Adrenal gland (tissue), 12 donors: ENCODE measurements around the gene KRT81. TPM values are rescaled to one million over a fixed set of nuclear protein-coding genes. Genes with fewer than 3 reads are reported as not detected.

Source experiments
- DNase-seq, 7 donors: peaks; one replicate each; pipeline ENCODE4 v3.0.0-alpha.2; 2019 to 2020
- H3K27ac ChIP-seq, 5 donors: fragments of 200-600 bp; sonication (generic) in 4 of 5; 1 replicate in 3 of 5; 2 replicates in 2 of 5; pipeline versions ENCODE4 v1.5.1 to v1.8.0; 2016 to 2020; ENCODE audit warnings: mild to moderate bottlenecking in 1 of 5
- H3K27me3 ChIP-seq: fragments of 200-600 bp; 2 replicates; pipeline ENCODE4 v1.8.0; 2021
- H3K36me3 ChIP-seq, 2 donors: fragments of 200-600 bp; replicated peaks in 1 of 2; 1 replicate in 1 of 2; 2 replicates in 1 of 2; pipeline versions ENCODE4 v1.5.1 to v1.8.0; 2018 to 2022
- H3K4me1 ChIP-seq, 2 donors: fragments of 200-600 bp; replicated peaks in 1 of 2; 1 replicate in 1 of 2; 2 replicates in 1 of 2; pipeline versions ENCODE4 v1.5.1 to v1.8.0; 2018 to 2021
- H3K4me3 ChIP-seq, 4 donors: fragments of 200-600 bp; sonication (generic) in 3 of 4; one replicate each; pipeline ENCODE4 v1.5.1; 2016 to 2018
- H3K9me3 ChIP-seq, 3 donors: fragments of 200-600 bp; sonication (generic) in 1 of 3; replicated peaks in 1 of 3; 1 replicate in 2 of 3; 2 replicates in 1 of 3; pipeline versions ENCODE4 v1.5.1 to v1.8.0; 2016 to 2021
- POLR2A ChIP-seq, 2 donors: fragments of 450-650 bp; IDR thresholded peaks; one replicate each; pipeline ENCODE4 v1.6.1; 2017; ENCODE audit warnings: antibody characterized with exemption in 2 of 2, mild to moderate bottlenecking in 2 of 2, moderate library complexity in 1 of 2
- WGBS, 4 donors: extraction: QIAGEN DNeasy Blood & Tissue Kit in 2 of 4; methylation state at CpG; one replicate each; pipeline versions ENCODE4 v1.1.5 to v1.1.7; 2013 to 2017; 5-methylcytosine and 5-hydroxymethylcytosine counted together
- intact Hi-C, 2 donors: fragments of 100-400 bp; cut with DNase I; formaldehyde crosslinking; loops; one replicate each; pipeline versions ENCODE4 v1.14.1 to v1.15.0; 2022 to 2023
- polyA plus RNA-seq, 3 donors: library from polyadenylated mRNA; stranded (reverse); fragments of 200-250 nt in 2 of 3; fragments of 350-450 nt in 1 of 3; fragmentation: Illumina TruSeq in 1 of 3; extraction: RNeasy Lipid Tissue Mini Kit (QIAGEN cat#74804) in 1 of 3; gene quantifications; one replicate each; pipeline ENCODE4 v1.2.3, GENCODE V29; 2013 to 2014
- total RNA-seq, 9 donors: library from RNA; depleted of rRNA in 4 of 9; stranded (reverse); fragments of >200 nt in 4 of 9; fragments of 120-200 nt in 1 of 9; fragmentation: NEBNext Ultra II Directional in 1 of 9; extraction: Animal tissue kit (Norgen Biotek cat#: 25700) in 1 of 9; gene quantifications; one replicate each; pipeline versions ENCODE4 v1.1.0 to v1.2.4, GENCODE V29; 2013 to 2023
- TF ChIP-seq, protein P1 (sequence below), 6 experiments: fragments of 450-650 bp in 4 of 6; fragments of 200-600 bp in 2 of 6; sonication (generic) in 1 of 6; IDR thresholded peaks; 1 replicate in 5 of 6; 2 replicates in 1 of 6; pipeline versions ENCODE4 v1.5.1 to v1.8.0; 2016 to 2021; ENCODE audit warnings: antibody characterized with exemption in 6 of 6, mild to moderate bottlenecking in 2 of 6, moderate library complexity in 1 of 6
- donor health status: healthy with polysubstance abuse.
- donor health status: Bipolar disorder and iron deficiency.
- donor health status: DM: yes; HTN: yes; CAD: no.
- donor health status: DM: no; HTN: no; CAD: no.
- donor health status: DM: no; HTN: no; CAD: no.
- donor health status: DM: yes; HTN: yes; CAD: no.

Gene KRT81
- total and polyA plus RNA-seq, 12 donors = 0.25 to 0.42 TPM; not detected in 10

DNA sequence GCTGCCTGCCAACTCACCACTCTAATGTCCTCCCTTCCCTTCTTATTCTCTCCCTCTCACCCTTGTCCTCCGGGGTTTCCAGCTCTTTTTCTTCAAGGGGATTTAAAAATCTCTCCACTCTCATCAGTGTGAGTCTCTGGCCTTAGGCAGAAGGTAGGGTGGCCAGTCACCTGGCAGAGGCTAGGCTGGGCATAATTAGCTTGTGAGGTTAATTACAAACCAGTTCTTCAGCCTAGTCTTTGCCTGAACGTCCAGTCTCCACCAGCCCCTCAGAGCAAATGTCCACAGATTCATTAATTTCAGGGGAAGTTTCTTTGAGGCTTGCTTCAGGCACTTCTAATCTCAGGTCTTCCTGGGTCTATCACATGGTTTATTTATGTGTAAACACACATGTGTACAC is 51.6 kb downstream of the KRT81 start:
- TF ChIP-seq, protein P1, sequence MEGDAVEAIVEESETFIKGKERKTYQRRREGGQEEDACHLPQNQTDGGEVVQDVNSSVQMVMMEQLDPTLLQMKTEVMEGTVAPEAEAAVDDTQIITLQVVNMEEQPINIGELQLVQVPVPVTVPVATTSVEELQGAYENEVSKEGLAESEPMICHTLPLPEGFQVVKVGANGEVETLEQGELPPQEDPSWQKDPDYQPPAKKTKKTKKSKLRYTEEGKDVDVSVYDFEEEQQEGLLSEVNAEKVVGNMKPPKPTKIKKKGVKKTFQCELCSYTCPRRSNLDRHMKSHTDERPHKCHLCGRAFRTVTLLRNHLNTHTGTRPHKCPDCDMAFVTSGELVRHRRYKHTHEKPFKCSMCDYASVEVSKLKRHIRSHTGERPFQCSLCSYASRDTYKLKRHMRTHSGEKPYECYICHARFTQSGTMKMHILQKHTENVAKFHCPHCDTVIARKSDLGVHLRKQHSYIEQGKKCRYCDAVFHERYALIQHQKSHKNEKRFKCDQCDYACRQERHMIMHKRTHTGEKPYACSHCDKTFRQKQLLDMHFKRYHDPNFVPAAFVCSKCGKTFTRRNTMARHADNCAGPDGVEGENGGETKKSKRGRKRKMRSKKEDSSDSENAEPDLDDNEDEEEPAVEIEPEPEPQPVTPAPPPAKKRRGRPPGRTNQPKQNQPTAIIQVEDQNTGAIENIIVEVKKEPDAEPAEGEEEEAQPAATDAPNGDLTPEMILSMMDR (IDR thresholded peaks at IDR 0.05) = no peak
- no peak for TF ChIP-seq POLR2A (IDR thresholded peaks at IDR 0.05)
- DNase-seq = no peak

DNA sequence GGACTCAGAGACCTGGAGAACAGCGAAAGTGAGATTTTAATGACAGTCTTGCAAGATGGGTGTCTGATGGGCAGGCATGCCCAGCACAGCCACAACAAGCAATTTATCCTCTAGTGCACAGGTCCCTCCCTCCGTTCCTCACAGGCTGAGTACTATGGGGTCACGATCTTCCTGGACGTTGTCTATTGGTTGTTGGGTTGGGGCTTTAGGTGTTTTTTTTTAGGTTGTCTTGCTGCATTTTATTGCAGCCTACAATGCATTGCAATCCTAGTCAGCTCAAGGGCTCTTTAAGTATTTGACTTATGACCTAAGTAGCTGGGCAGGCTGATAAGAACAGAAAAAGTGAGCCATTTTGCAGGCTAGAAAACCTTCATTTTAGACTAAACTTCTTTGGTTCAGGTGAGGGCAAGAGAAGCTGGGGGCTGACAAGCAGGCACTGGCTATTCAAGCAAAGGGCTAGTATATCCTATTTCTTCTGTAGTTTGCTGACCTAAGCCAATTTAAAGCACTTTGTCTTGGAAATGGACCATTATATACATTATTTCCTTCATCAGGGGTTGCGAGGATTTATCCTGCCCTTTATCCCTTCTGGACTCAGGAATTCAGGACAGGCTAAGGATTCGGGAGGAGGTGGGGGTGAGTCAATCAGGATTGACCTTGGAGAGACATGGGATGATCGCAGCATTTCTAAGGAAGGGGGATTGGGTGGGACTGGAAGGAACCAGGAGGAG is 52.3 kb downstream of the KRT81 start:
- H3K4me1 ChIP-seq = peaks cover 7 to 11% of the 10 kb centered on the region in 2 donors
- H3K9me3 ChIP-seq = no peaks in the 10 kb centered on the region
- no peak for DNase-seq
- WGBS, 4 donors = 70 to 82% (median 77%) methylated on average over 7 of the region's 7 CpGs
- H3K27me3 ChIP-seq = no peaks in the 10 kb centered on the region
- TF ChIP-seq, protein P1 (IDR thresholded peaks at IDR 0.05) = no peak
- TF ChIP-seq POLR2A (IDR thresholded peaks at IDR 0.05) = no peak
- intact Hi-C loops = no loop called here
- no peak overlapping the region for H3K27ac ChIP-seq
- no peak overlapping the region for H3K4me3 ChIP-seq
- H3K36me3 ChIP-seq = no peaks in the 10 kb centered on the region

More for the DNA sequence above, 51.6 kb downstream of the KRT81 start:
- WGBS, 4 donors = 58 to 74% (median 67%) methylated on average over 2 of the region's 2 CpGs
- H3K27me3 ChIP-seq = no peaks in the 10 kb centered on the region
- H3K27ac ChIP-seq = no peak overlapping the region
- no peaks in the 10 kb centered on the region for H3K9me3 ChIP-seq
- intact Hi-C loops = no loop called here
- peaks cover 14 to 17% of the 10 kb centered on the region in 2 donors for H3K4me1 ChIP-seq
- H3K36me3 ChIP-seq = no peaks in the 10 kb centered on the region
- no peak overlapping the region for H3K4me3 ChIP-seq

DNA sequence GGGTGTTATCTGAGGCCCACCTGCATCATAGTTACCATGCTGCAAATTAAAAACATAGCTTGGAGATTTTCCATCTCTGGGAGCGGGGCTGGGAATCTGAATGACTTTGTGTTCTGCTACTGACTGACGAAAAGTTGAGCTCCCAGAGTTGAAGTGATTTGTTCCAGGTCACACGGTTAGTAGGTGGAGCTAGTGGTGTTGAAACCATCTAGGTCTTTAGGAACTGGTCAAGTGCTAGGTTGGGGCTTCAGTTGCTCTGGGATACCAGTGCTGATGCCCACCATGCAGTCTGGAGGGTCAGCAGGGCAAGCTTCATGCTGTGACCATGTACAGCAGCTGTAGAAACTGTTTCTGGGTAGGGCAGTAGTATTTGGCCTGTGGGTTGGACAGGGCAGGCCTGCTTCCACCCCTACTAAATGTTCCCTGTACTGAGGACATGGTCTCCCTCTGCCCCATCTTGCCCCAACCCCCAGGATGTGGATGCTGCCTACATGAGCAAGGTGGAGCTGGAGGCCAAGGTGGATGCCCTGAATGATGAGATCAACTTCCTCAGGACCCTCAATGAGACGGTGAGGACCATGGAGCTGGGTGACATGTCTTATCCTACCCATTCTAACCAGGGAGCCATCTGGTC is 53.0 kb downstream of the KRT81 start:
- TF ChIP-seq, protein P1 (IDR thresholded peaks at IDR 0.05) = no peak
- TF ChIP-seq POLR2A (IDR thresholded peaks at IDR 0.05) = no peak
- Histone ChIP-seq H3K4me1 (peaks cover 0 to 4% of the 10 kb centered on the region in 2 donors), H3K9me3 (no peaks in the 10 kb centered on the region), H3K4me3 (no peak overlapping the region), H3K27ac (no peak overlapping the region), H3K36me3 (no peaks in the 10 kb centered on the region), H3K27me3 (peaks cover 5% of the 10 kb centered on the region)
- WGBS, 4 donors = 79 to 93% (median 92%) methylated on average over 3 to 4 of the region's 4 CpGs
- intact Hi-C loops = no loop called here
- DNase-seq = no peak

DNA sequence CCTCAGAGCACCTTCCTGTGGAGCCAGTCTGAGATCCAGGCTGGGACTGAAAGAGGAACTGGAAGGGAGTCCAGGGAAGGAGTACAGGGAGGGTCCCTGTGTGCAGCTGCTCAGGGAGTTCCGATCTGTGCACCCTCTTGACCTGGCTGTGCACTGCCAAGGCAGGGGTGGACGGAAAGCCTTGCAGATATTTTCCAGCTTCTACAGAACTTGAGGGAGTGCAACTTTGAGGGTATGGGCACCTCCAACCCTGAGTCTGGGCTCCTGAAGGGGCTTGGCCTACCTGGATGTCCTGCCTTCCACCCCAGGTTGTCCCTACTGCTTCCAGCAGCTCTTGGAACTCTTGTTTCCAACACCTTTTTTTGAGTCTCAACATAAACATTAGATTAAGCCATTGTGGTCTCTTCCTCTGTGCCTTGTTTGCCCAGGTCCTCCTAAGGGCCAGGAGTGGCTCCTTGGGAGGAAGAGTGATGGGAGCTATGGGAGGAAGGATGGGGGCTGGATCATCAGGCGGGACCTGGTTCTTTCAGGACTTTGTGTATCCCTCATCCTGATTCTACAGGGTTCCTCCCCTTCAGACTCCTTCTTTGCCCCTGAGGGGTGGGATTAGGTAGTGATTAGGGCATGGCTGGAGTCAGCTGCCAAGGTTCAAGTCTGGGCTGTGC is 54.8 kb downstream of the KRT81 start:
- no peaks in the 10 kb centered on the region for H3K9me3 ChIP-seq
- H3K27me3 ChIP-seq = peaks cover 20% of the 10 kb centered on the region
- TF ChIP-seq POLR2A (IDR thresholded peaks at IDR 0.05) = no peak
- TF ChIP-seq, protein P1 (IDR thresholded peaks at IDR 0.05) = no peak
- no peak for DNase-seq
- no peaks in the 10 kb centered on the region for H3K36me3 ChIP-seq
- intact Hi-C loops = no loop called here
- H3K4me1 ChIP-seq = peaks cover 0 to 7% of the 10 kb centered on the region in 2 donors
- H3K4me3 ChIP-seq = no peak overlapping the region
- H3K27ac ChIP-seq = no peak overlapping the region
- 88 to 96% (median 91%) methylated on average over 3 of the region's 3 CpGs for WGBS, 4 donors
